IMR-90 (cell line): ENCODE measurements around the gene CACUL1. TPM values are rescaled to one million over a fixed set of nuclear protein-coding genes. Genes with fewer than 3 reads are reported as not detected.

Experiments used
- ATAC-seq: fragments of 200-7000 bp; cut with Tn5 transposase; 2 replicates; pipeline ENCODE4 v1.9.1; 2020; ENCODE audit warnings: low read depth, mild to moderate bottlenecking, moderate library complexity
- BruUV-seq: library from RNA; stranded (reverse); fragments of 400-500 nt; replicated peaks from 2 replicates; lab custom pipeline; 2021; lab: Mats Ljungman, UMichigan
- CTCF ChIA-PET: fragments of 300-600 bp; formaldehyde crosslinking; extraction: SDS; loops from one replicate; lab custom pipeline; 2021; ENCODE audit warnings: antibody characterized with exemption; lab: Yijun Ruan, JAX
- POLR2A ChIA-PET: fragments of 300-600 bp; sonication (Branson Sonifier 250); formaldehyde crosslinking; loops from one replicate; lab custom pipeline; 2022; ENCODE audit warnings: antibody characterized with exemption; ENCODE audit not compliant: unreplicated experiment; lab: Charles Lee
- DNase-seq: peaks from one replicate; pipeline ENCODE4 v3.0.0; 2013
- H2AFZ ChIP-seq: replicated peaks from 2 replicates; pipeline ENCODE3; 2013; ENCODE audit warnings: low read length, mild to moderate bottlenecking; ENCODE audit not compliant: poor library complexity
- H2AK5ac ChIP-seq: 2 replicates; pipeline ENCODE4 v1.6.1; 2013; ENCODE audit warnings: low read depth, low read length, inconsistent platforms
- H2AK9ac ChIP-seq: replicated peaks from 2 replicates; pipeline ENCODE3; 2013; ENCODE audit warnings: mild to moderate bottlenecking, low read depth, low read length, moderate library complexity; ENCODE audit not compliant: poor library complexity
- H2BK120ac ChIP-seq: 2 replicates; pipeline ENCODE4 v1.6.1; 2013; ENCODE audit warnings: low read depth, low read length, inconsistent platforms
- H2BK15ac ChIP-seq: 3 replicates; pipeline ENCODE4 v1.6.1; 2013; ENCODE audit warnings: low read depth, low read length, inconsistent platforms
- H2BK20ac ChIP-seq: 2 replicates; pipeline ENCODE4 v1.6.1; 2013; ENCODE audit warnings: low read depth, mild to moderate bottlenecking, inconsistent platforms, low read length, moderate library complexity
- H2BK5ac ChIP-seq: 2 replicates; pipeline ENCODE4 v1.6.1; 2013; ENCODE audit warnings: mild to moderate bottlenecking, low read depth, low read length, inconsistent platforms; ENCODE audit not compliant: poor library complexity, severe bottlenecking
- H3K14ac ChIP-seq: replicated peaks from 2 replicates; pipeline ENCODE4 v1.6.1; 2013; ENCODE audit warnings: low read depth, low read length, inconsistent platforms
- H3K18ac ChIP-seq: 2 replicates; pipeline ENCODE4 v1.6.1; 2013; ENCODE audit warnings: low read depth, low read length, control low read depth
- H3K23ac ChIP-seq: 2 replicates; pipeline ENCODE4 v1.6.1; 2013; ENCODE audit warnings: low read depth, low read length, inconsistent platforms
- H3K27ac ChIP-seq: 2 replicates; pipeline ENCODE4 v1.5.1; 2013; ENCODE audit warnings: mild to moderate bottlenecking, control low read depth, low read length; ENCODE audit not compliant: insufficient read depth
- H3K27me3 ChIP-seq: 2 replicates; pipeline ENCODE4 v1.6.1; 2013; ENCODE audit warnings: low read length; ENCODE audit not compliant: control insufficient read depth, insufficient read depth
- H3K36me3 ChIP-seq: 2 replicates; pipeline ENCODE4 v1.6.1; 2013; ENCODE audit warnings: low read length, mixed read lengths; ENCODE audit not compliant: control insufficient read depth, insufficient read depth
- H3K4ac ChIP-seq: 2 replicates; pipeline ENCODE4 v1.6.1; 2013; ENCODE audit warnings: low read depth, low read length, inconsistent platforms
- H3K4me1 ChIP-seq: 2 replicates; pipeline ENCODE4 v1.6.1; 2013; ENCODE audit warnings: low read length, mixed read lengths; ENCODE audit not compliant: control insufficient read depth, insufficient read depth
- H3K4me2 ChIP-seq: 2 replicates; pipeline ENCODE4 v1.6.1; 2013; ENCODE audit warnings: low read depth, mild to moderate bottlenecking, control low read depth, low read length, moderate library complexity
- H3K4me3 ChIP-seq: 2 replicates; pipeline ENCODE4 v1.5.1; 2013; ENCODE audit warnings: low read depth, mild to moderate bottlenecking, control low read depth, low read length, moderate library complexity; ENCODE audit not compliant: insufficient read depth
- H3K56ac ChIP-seq: 2 replicates; pipeline ENCODE4 v1.6.1; 2013; ENCODE audit warnings: low read length, inconsistent platforms; ENCODE audit not compliant: insufficient read depth; ENCODE audit errors: extremely low read depth
- H3K79me1 ChIP-seq, 2 experiments: 2 replicates each; pipeline ENCODE4 v1.6.1; 2013; ENCODE audit warnings: low read length in 2 of 2, inconsistent platforms in 1 of 2, low read depth in 1 of 2
- H3K9ac ChIP-seq: 2 replicates; pipeline ENCODE4 v1.6.1; 2013; ENCODE audit warnings: low read depth, low read length, control low read depth
- H3K9me1 ChIP-seq: 2 replicates; pipeline ENCODE4 v1.6.1; 2013; ENCODE audit warnings: low read length, inconsistent platforms; ENCODE audit not compliant: insufficient read depth
- H3K9me3 ChIP-seq: 2 replicates; pipeline ENCODE4 v1.6.1; 2013; ENCODE audit warnings: low read length; ENCODE audit not compliant: control insufficient read depth, insufficient read depth
- H4K20me1 ChIP-seq: 2 replicates; pipeline ENCODE4 v1.6.1; 2013; ENCODE audit warnings: low read length, inconsistent platforms; ENCODE audit not compliant: insufficient read depth
- H4K5ac ChIP-seq: 2 replicates; pipeline ENCODE4 v1.6.1; 2013; ENCODE audit warnings: mild to moderate bottlenecking, low read depth, low read length, control low read depth
- H4K8ac ChIP-seq, 2 experiments: 2 replicates each; pipeline ENCODE4 v1.6.1; 2013; ENCODE audit warnings: low read depth in 2 of 2, low read length in 2 of 2, control low read depth in 1 of 2, inconsistent platforms in 1 of 2
- H4K91ac ChIP-seq: 2 replicates; pipeline ENCODE4 v1.6.1; 2013; ENCODE audit warnings: low read depth, low read length, inconsistent platforms; ENCODE audit not compliant: insufficient read depth
- ELK1 ChIP-seq: fragments of 150-350 bp; IDR thresholded peaks from 2 replicates; pipeline ENCODE4 v1.6.1; 2016; ENCODE audit warnings: low read depth, mild to moderate bottlenecking, low read length, moderate library complexity, borderline replicate concordance
- MAZ ChIP-seq: IDR thresholded peaks from 2 replicates; pipeline ENCODE4 v1.6.1; 2012; ENCODE audit warnings: low read depth, mild to moderate bottlenecking, low read length, improper control_type of control experiment, moderate library complexity, borderline replicate concordance
- RCOR1 ChIP-seq: IDR thresholded peaks from 2 replicates; pipeline ENCODE4 v1.6.1; 2012; ENCODE audit warnings: mild to moderate bottlenecking, low read length, improper control_type of control experiment; ENCODE audit not compliant: insufficient replicate concordance
- USF2 ChIP-seq: fragments of 150-350 bp; IDR thresholded peaks from 2 replicates; pipeline ENCODE4 v1.6.1; 2017; ENCODE audit warnings: mild to moderate bottlenecking, antibody characterized with exemption, low read length, low read depth
- WGBS, 2 experiments: methylation state at CpG; one replicate each; pipeline versions ENCODE4 v1.1.5 to v1.1.7; 2013; ENCODE audit warnings: missing lambda C conversion rate in 2 of 2; ENCODE audit not compliant: insufficient read length in 1 of 2; ENCODE audit errors: extremely low coverage in 2 of 2; 5-methylcytosine and 5-hydroxymethylcytosine counted together
- dilution Hi-C: fragments of 300-500 bp; cut with HindIII; formaldehyde crosslinking; loops from one replicate; pipeline ENCODE4 v1.14.3; 2018; ENCODE audit warnings: low sequenced_read_pairs; ENCODE audit not compliant: unreplicated experiment
- in situ Hi-C: fragments of 300-500 bp; cut with MboI; formaldehyde crosslinking; loops from 3 replicates; pipeline ENCODE4 v1.14.3; 2019; ENCODE audit warnings: low sequenced_read_pairs, inconsistent platforms, mixed read lengths
- intact Hi-C: fragments of 100-400 bp; cut with micrococcal nuclease; formaldehyde crosslinking; loops from 2 replicates; pipeline ENCODE4 v1.10.0; 2022
- polyA plus RNA-seq, 3 experiments: library from polyadenylated mRNA; depleted of rRNA; stranded (reverse); fragments of >200 nt; gene quantifications; 2 replicates each; pipeline ENCODE4 v1.2.3, GENCODE V29; 2012; ENCODE audit warnings: low replicate concordance in 1 of 3
- total RNA-seq: library from RNA; depleted of rRNA; stranded (reverse); fragments of >200 nt; gene quantifications from 2 replicates; pipeline ENCODE4 v1.2.3, GENCODE V29; 2012

The CACUL1 gene
- total and polyA plus RNA-seq, 2 of the 4 experiments (the other 2 are of a cell fraction) = 5.3 to 23.5 TPM

- H4K8ac ChIP-seq = no peak overlapping the region
- no peak overlapping the region for H3K9ac ChIP-seq
- no peak overlapping the region for H2BK5ac ChIP-seq
- in situ Hi-C loops (no loop called here), intact Hi-C loops (no loop called here), dilution Hi-C loops (no loop called here)
- H3K4me2 ChIP-seq = peak overlapping the region; percentile 39; the same call in 1 of the 2 replicates
- H2BK15ac ChIP-seq = no peak overlapping the region
- no peak overlapping the region for H3K23ac ChIP-seq
- H2AK5ac ChIP-seq = no peak overlapping the region
- no peak overlapping the region for H2BK120ac ChIP-seq
- no peak overlapping the region for H3K27ac ChIP-seq
- BruUV-seq = no TSS peak
- H3K9me3 ChIP-seq = no peaks in the 10 kb centered on the region
- H4K91ac ChIP-seq = no peak overlapping the region
- TF ChIP-seq ELK1 (no peak), USF2 (no peak), RCOR1 (no peak), MAZ (no peak)
- peaks cover 7 to 32% of the 10 kb centered on the region in 2 experiments for H3K79me1 ChIP-seq
- H3K18ac ChIP-seq = no peak overlapping the region
- no peak overlapping the region for H3K4ac ChIP-seq
- no peak overlapping the region for H3K56ac ChIP-seq
- 0 out of 2 replicates have a peak, but pooled peaks cover 1% of the 10 kb centered on the region for H3K4me1 ChIP-seq
- H3K14ac ChIP-seq = no peak overlapping the region
- peak; percentile 59 for ATAC-seq
- H4K5ac ChIP-seq = no peak overlapping the region
- H2AFZ ChIP-seq = no peak overlapping the region
- H3K36me3 ChIP-seq = peaks cover 7% of the 10 kb centered on the region; the same call in 1 of the 2 replicates
- WGBS, 2 experiments = 100% methylated on average over 5 of the region's 8 CpGs; no CpG with 5 or more reads in 1 of the 2 experiments
- DNase-seq = peak; percentile 34
- H3K27me3 ChIP-seq = no peaks in the 10 kb centered on the region
- H3K9me1 ChIP-seq = peaks cover 3% of the 10 kb centered on the region; the same call in 1 of the 2 replicates
- ChIA-PET POLR2A (no interaction called here), CTCF (interaction anchor here (1.1 kb wide), 1 partner anchor 32 kb away, joined by 3 read pairs; no protein-coding TSS in a partner anchor)
- no peak overlapping the region for H2AK9ac ChIP-seq
- no peaks in the 10 kb centered on the region for H4K20me1 ChIP-seq
- H2BK20ac ChIP-seq = no peak overlapping the region
- no peak overlapping the region for H3K4me3 ChIP-seq
Observed at GRCh38 chr10:118701529-118702323, 53.0 kb downstream of the CACUL1 start.
